Measurements from ENCODE around the gene RYR2. TPM values are rescaled to one million over a fixed set of nuclear protein-coding genes. Genes with fewer than 3 reads are reported as not detected.

RYR2 gene
- total and polyA plus RNA-seq, 8 donors, result 1.6 to 6.9 (median 4.4) TPM

DNA sequence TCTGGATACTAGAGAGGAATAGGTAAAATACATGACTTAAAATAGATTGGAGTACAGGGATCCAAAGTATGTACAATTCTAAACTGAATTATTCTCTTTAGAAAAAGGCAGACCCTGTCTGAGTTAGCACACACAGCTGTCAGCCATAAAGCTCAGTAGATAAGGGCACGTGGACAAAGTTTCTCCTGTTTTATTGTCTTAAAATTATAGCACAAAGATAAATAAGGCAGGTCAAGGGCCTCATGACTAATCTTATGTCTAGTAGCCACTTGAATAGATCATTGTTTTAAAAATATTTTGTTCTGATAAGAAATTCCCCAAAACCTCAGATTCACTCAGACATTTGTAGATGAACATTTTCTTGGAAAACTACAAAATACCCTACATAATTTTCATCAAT lies 643.6 kb downstream of the RYR2 start:
- Histone ChIP-seq H3K27me3 (no peaks in the 10 kb centered on the region), H3K9me3 (no peaks in the 10 kb centered on the region), H3K36me3 (no peaks in the 10 kb centered on the region), H3K27ac (no peak overlapping the region), H3K4me1 (no peaks in the 10 kb centered on the region), H3K4me3 (no peak overlapping the region)
- WGBS, 2 donors, result 11 to 15% methylated on average over 1 of the region's 1 CpG
- TF ChIP-seq CTCF (IDR thresholded peaks at IDR 0.05), result no peak
- ATAC-seq (no peak), DNase-seq (no peak), FAIRE-seq (no peak)
- intact Hi-C loops (cut with DNase I), result no loop called here

GRCh38 chr1:237687804-237688203 lies 645.8 kb downstream of the RYR2 start:
- ATAC-seq (no peak), DNase-seq (no peak)
- no peak overlapping the region for H3K27ac ChIP-seq

DNA sequence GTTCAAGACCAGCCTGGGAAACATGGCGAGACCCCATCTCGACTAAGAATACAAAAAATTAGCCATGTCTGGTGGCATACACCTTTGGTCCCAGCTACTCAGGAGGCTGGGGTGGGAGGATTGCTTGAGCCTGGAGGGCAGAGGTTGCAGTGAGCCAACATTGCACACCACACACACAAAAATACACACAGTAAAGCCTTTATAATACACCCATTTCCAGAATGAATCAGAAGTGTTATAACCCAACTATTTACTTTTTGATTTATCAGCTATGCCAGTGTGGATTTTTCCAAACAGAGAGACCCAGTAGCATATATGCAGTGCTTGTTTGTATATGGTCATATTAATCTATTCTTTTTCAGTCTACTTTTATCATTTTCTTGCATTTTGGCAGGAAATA lies 648.7 kb downstream of the RYR2 start:
- no peak for DNase-seq
- Histone ChIP-seq H3K27ac (no peak overlapping the region), H3K27me3 (no peaks in the 10 kb centered on the region), H3K4me1 (no peaks in the 10 kb centered on the region), H3K36me3 (no peaks in the 10 kb centered on the region), H3K4me3 (no peak overlapping the region), H3K9me3 (no peaks in the 10 kb centered on the region)
- intact Hi-C loops (cut with DNase I), result no loop called here
- no peak for ATAC-seq
- no peak for TF ChIP-seq CTCF (IDR thresholded peaks at IDR 0.05)
- WGBS, 2 donors, result 87 to 93% methylated on average over 2 of the region's 2 CpGs
- FAIRE-seq, result no peak

More at GRCh38 chr1:237687804-237688203, 645.8 kb downstream of the RYR2 start:
- 73 to 75% methylated on average over 5 of the region's 5 CpGs for WGBS, 2 donors
- no peak for FAIRE-seq
- no peaks in the 10 kb centered on the region for H3K9me3 ChIP-seq
- no peaks in the 10 kb centered on the region for H3K36me3 ChIP-seq
- intact Hi-C loops (cut with DNase I), result no loop called here
- H3K4me1 ChIP-seq, result no peaks in the 10 kb centered on the region
- H3K4me3 ChIP-seq, result no peak overlapping the region
- H3K27me3 ChIP-seq, result no peaks in the 10 kb centered on the region
- TF ChIP-seq CTCF (IDR thresholded peaks at IDR 0.05), result no peak

DNA sequence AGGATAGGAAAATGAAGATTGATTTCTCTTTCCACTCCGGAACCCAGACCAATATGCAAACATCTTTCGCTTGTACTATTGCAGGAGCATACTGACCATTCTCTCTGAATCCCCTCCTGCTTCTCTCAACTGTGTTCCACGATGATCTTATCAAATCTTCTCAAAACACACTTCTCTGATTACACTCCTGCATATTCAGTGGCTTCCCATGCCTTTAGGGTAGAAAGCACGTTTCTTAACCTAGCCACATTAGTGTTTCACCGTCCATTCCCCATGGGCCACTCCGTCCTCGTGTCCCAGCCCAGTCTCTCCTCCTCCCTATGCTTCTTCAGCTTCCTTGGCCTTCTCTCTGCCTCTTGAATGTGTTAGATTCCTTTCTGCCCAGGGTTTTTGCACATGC lies 650.3 kb downstream of the RYR2 start:
- Histone ChIP-seq H3K27ac (no peak overlapping the region), H3K27me3 (no peaks in the 10 kb centered on the region), H3K9me3 (no peaks in the 10 kb centered on the region), H3K4me3 (no peak overlapping the region), H3K36me3 (no peaks in the 10 kb centered on the region), H3K4me1 (no peaks in the 10 kb centered on the region)
- DNase-seq (no peak), FAIRE-seq (no peak), ATAC-seq (no peak)
- intact Hi-C loops (cut with DNase I), result no loop called here
- WGBS, 2 donors, result 73 to 80% methylated on average over 7 of the region's 7 CpGs
- TF ChIP-seq CTCF (IDR thresholded peaks at IDR 0.05), result no peak

DNA sequence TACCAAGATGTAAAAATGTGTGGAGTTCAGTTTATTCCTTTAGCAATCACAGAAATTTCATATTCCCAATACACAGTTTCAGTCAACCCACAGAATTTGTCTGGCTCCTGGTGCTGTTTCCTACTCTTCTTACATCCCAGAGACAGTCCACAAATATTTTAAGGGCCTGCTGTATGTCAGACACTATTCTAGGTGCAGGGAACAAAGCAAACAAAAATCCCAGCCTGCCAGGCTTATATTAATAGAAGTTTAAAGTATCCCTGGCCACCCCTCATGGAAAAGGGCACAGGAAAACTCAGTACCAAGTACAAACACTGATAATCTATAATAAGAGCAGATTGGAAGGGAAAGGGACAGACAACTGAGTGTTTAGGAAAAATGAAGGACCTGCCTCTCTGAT lies 653.9 kb downstream of the RYR2 start:
- no peaks in the 10 kb centered on the region for H3K4me1 ChIP-seq
- no peak overlapping the region for H3K27ac ChIP-seq
- H3K4me3 ChIP-seq, result no peak overlapping the region
- H3K36me3 ChIP-seq, result no peaks in the 10 kb centered on the region
- DNase-seq, result no peak
- intact Hi-C loops (cut with DNase I), result no loop called here
- no peaks in the 10 kb centered on the region for H3K9me3 ChIP-seq
- FAIRE-seq, result no peak
- H3K27me3 ChIP-seq, result no peaks in the 10 kb centered on the region
- no peak for ATAC-seq
- no peak for TF ChIP-seq CTCF (IDR thresholded peaks at IDR 0.05)

Data from pancreas (tissue), 10 donors.